ENCODE data around the gene RCHY1. TPM values are rescaled to one million over a fixed set of nuclear protein-coding genes. Genes with fewer than 3 reads are reported as not detected.

The RCHY1 gene
- total RNA-seq, 1 donor from 2014 or later: 18.7 TPM

DNA sequence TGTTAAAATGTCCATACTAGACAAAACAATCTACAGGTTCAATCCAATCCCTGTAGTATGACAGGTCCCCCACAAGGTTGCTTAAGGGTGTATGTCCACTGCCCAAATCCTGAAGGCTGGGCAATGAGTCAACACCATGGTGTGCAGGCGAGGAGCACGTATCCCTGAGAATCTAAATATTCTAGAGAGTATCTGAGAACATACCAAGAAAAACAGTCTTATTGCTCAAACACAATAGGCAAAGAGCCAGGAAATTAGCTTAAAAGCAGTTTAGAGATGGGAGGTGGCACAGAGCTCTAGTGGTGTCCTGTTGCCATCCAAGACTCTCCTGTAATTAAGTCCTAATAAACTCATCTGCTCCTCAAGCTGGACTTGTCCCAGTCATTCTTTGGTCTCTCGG lies 37.0 kb downstream of the RCHY1 start:
- no peaks in the 10 kb centered on the region for H3K27me3 Mint-ChIP-seq (ENCODE audit: low read depth)
- peaks cover 34% of the 10 kb centered on the region for H3K36me3 Mint-ChIP-seq (ENCODE audit: low read depth)
- no peak for DNase-seq (ENCODE audit: low spot score)
- peaks cover 6% of the 10 kb centered on the region for H3K9me3 Mint-ChIP-seq (ENCODE audit: low read depth)
- TF ChIP-seq CTCF (IDR thresholded peaks at IDR 0.05): no peak
- H3K4me1 Mint-ChIP-seq (ENCODE audit: low read depth): no peaks in the 10 kb centered on the region
- no peak overlapping the region for H3K27ac Mint-ChIP-seq (ENCODE audit: unreplicated experiment)
- H3K4me3 Mint-ChIP-seq (ENCODE audit: unreplicated experiment): no peak overlapping the region

- peaks cover 2% of the 10 kb centered on the region for H3K36me3 Mint-ChIP-seq (ENCODE audit: low read depth)
- peaks cover under 1% of the 10 kb centered on the region for H3K9me3 Mint-ChIP-seq (ENCODE audit: low read depth)
- no peak for DNase-seq (ENCODE audit: low spot score)
- H3K27ac Mint-ChIP-seq (ENCODE audit: unreplicated experiment): no peak overlapping the region
- no peaks in the 10 kb centered on the region for H3K27me3 Mint-ChIP-seq (ENCODE audit: low read depth)
- no peak overlapping the region for H3K4me3 Mint-ChIP-seq (ENCODE audit: unreplicated experiment)
- H3K4me1 Mint-ChIP-seq (ENCODE audit: low read depth): no peaks in the 10 kb centered on the region
- no peak for TF ChIP-seq CTCF (IDR thresholded peaks at IDR 0.05)
Measured at GRCh38 chr4:75470738-75471137, 43.5 kb downstream of the RCHY1 start.

- Mint-ChIP-seq H3K4me3 (ENCODE audit: unreplicated experiment) (no peak overlapping the region), H3K4me1 (ENCODE audit: low read depth) (no peaks in the 10 kb centered on the region), H3K27me3 (ENCODE audit: low read depth) (no peaks in the 10 kb centered on the region), H3K36me3 (ENCODE audit: low read depth) (peaks cover 2% of the 10 kb centered on the region), H3K27ac (ENCODE audit: unreplicated experiment) (no peak overlapping the region), H3K9me3 (ENCODE audit: low read depth) (peaks cover 6% of the 10 kb centered on the region)
- no peak for TF ChIP-seq CTCF (IDR thresholded peaks at IDR 0.05)
- no peak for DNase-seq (ENCODE audit: low spot score)
Measured at GRCh38 chr4:75469896-75470295, 44.3 kb downstream of the RCHY1 start.

DNA sequence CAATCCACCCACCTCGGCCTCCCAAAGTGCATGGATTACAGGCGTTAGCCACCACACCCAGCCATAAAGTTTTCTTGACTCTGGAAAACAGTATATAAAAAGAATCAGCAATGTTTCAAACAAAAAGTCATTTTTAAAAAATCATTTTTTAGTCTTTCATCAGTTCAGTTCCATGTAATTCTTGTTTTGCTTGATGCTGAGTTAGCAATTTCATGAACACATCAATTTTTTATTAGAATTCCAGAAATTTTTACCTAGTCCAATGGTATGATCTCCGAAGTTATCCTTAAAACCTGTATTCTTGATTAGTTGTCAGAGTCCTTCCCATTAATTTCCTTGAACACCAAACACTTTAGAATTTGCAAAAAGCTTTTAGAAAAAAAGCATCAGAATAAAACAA lies 56.8 kb downstream of the RCHY1 start:
- peaks cover 5% of the 10 kb centered on the region for H3K27me3 Mint-ChIP-seq (ENCODE audit: low read depth)
- H3K4me1 Mint-ChIP-seq (ENCODE audit: low read depth): no peaks in the 10 kb centered on the region
- no peak for DNase-seq (ENCODE audit: low spot score)
- H3K27ac Mint-ChIP-seq (ENCODE audit: unreplicated experiment): no peak overlapping the region
- H3K4me3 Mint-ChIP-seq (ENCODE audit: unreplicated experiment): no peak overlapping the region
- H3K9me3 Mint-ChIP-seq (ENCODE audit: low read depth): no peaks in the 10 kb centered on the region
- TF ChIP-seq CTCF (IDR thresholded peaks at IDR 0.05): no peak
- no peaks in the 10 kb centered on the region for H3K36me3 Mint-ChIP-seq (ENCODE audit: low read depth)

- peaks cover 17% of the 10 kb centered on the region for H3K27me3 Mint-ChIP-seq (ENCODE audit: low read depth)
- H3K27ac Mint-ChIP-seq (ENCODE audit: unreplicated experiment): no peak overlapping the region
- H3K4me1 Mint-ChIP-seq (ENCODE audit: low read depth): no peaks in the 10 kb centered on the region
- no peaks in the 10 kb centered on the region for H3K36me3 Mint-ChIP-seq (ENCODE audit: low read depth)
- TF ChIP-seq CTCF (IDR thresholded peaks at IDR 0.05): no peak
- H3K9me3 Mint-ChIP-seq (ENCODE audit: low read depth): peaks cover 19% of the 10 kb centered on the region
- DNase-seq (ENCODE audit: low spot score): no peak
- H3K4me3 Mint-ChIP-seq (ENCODE audit: unreplicated experiment): no peak overlapping the region
Measured at GRCh38 chr4:75434105-75434504, 80.1 kb downstream of the RCHY1 start.
